Cortex of kidney (tissue), 1 donor: Measurements from ENCODE around the gene PRKD1.

Experiments used
- DNase-seq: peaks from one replicate; lab custom pipeline; 2025; lab: John Stamatoyannopoulos, UW

PRKD1 gene

DNA sequence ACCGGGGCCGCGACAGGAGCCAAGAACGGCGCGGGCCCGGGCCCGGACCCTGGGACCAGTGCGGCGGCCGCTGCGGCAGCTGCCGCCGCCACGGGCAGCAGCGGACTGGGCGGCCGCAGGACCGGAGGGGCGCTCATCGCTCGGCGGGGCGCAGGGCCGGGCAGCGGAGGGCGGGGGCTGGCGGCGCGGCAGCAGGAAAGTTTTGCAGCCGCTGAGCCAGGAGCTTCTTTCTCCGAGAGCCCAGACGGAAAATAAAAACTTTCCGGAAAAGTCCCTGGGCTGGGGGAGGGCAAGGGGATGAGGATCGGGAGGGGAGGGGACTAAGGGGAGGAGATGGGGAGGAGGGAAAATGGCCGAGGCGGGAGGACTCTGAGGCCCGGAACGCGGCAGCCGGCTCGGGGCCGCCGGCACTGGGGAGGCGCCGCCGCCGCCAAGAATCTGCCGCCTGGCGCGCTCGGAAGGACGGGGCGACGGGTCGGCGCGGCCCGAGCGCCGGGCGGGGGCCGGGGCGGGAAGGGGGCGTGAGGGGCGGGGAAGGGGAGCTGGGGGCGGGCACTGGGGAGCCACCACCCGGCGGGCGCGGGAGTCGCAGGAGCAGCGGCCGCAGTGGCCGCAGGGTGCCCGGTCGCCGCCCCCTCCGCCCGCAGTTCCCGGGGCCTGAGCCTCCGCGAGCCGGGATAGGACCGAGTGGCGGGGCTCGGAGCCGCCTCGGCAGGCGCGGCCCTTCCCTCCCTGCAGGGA, at the start of gene PRKD1:
PRKD1 (minus strand) TSS at position 472 of the 741 bp plus-strand sequence.
- no peak for DNase-seq

DNA sequence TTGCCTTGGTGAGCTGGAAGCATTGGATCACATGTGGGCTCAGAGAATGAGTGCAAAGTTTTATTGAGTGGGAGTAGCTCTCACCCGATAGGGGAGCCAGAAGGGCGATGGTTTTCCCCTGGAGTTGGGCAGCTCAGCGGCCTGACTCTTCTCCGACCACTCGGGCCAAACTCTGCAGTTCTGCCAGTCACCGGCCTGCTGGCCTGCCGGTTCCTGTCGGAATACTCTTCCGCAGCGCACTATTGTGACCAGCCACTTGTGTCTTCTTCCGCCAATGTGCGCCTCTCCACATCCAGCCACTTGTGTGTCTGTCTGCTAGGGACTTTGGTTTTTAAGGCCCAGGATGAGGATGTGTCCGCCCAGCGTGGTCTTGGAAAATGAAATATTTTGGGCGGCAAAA, 43.5 kb upstream of the PRKD1 start:
- DNase-seq, result no peak

DNA sequence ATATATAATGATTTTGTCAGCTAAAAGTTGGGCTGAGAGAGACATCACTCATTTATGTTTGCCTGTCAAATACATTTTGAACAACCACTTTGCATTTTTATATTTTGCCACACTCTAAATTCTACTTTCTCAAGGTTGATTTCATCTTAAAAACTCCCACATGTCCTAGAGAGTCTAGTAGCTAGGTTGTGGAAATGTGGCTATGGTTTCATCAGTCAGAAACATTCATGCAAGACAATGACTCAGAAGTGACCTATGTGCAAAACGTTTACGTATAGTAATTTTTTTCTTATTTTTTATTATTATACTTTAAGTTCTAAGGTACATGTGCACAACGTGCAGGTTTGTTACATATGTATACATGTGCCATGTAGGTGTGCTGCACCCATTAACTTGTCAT, 27.4 kb upstream of the PRKD1 start:
- DNase-seq, result no peak

DNA sequence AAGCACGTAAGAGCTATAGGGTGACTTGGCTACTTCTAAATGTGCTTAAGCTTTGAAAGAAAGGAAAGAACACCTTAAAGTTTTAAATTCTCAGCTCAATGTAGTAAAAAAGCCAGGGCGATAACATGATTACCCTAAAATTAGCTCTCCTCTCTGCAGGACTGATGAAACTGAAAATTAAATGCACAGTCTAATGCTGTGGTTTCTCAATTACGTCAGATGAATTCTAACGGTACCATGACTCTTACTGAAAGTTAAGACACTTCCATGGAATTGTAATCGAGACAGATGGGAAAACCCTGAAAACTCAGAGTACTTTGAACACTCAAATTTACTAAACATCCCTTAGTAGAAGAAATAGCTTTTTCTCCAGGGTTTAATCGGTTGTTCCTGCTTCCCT, 25.9 kb upstream of the PRKD1 start:
- DNase-seq, result no peak

DNA sequence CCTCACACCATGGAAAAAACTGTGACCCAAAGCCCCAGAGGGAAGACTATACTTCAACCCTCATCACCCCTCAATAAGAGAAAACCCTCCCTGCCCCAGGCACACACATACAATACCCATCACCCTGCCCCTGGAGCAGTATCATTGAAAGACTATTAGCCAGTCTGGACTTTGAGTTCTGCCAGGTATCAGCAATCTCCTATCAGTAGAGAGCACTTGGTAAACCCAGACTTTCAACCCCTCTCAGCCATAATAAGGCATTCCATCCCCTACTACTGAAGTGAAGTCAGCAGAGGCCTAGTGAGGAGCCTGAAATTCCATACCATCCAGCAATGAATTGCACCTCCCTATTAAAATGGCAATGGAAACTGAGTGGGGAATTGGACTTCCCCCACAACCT, 16.4 kb upstream of the PRKD1 start:
- DNase-seq, result no peak

DNA sequence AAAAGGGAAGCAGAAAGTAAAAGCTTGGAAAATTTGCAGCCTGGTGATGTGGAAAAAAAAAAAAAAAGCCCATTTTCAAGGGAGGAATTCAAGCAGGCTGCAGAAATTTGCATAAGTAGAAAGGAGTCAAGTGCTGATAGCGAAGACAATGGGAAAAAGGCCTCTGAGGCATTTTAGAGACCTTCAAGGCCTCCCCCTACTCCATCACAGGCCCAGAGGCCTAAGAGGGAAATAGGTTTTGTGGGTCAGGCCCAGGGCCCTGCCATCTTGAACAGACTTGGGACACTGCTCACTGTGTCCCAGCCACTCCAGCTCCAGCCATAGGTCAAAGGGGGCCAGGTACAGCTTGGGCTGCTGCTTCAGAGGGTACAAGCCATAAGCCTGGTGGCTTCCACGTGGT, 13.8 kb upstream of the PRKD1 start:
- no peak for DNase-seq

DNA sequence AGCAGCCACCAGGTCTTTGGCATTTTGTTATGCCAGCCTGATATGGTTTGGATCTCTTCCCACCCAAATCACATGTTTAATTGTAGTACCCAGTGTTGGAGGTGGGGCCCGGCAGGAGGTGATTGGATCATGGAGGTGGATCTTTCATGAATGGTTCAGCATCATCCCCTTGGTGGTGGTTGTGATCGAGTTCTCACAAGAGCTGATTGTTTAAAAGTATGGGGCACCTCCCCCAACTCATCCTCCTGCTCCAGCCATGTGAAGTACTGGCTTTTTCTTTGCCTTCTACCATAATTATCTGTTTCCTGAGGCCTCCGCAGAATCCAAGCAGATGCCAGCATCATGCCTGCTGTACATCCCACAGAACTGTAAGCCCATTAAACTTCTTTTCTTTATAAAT, 12.8 kb upstream of the PRKD1 start:
- DNase-seq, result no peak

DNA sequence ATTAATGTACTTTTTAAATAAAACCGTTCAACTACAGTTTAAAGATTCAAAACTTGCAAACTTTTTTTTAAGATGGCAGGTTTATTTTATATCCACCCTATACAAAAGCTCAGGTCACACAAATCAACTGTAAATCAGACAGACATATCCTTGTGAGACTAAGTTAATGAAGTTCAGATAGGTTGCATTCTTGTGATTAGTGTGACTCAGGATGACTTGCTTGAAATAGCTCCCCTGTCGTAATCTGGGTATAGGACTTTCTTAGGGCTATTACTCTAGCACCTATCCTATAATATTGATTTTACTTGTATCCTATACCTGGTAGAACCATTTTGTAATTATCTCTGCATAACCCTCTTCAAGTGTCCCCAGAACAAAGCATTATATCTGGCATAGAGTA, 9.5 kb upstream of the PRKD1 start:
- no peak for DNase-seq

DNA sequence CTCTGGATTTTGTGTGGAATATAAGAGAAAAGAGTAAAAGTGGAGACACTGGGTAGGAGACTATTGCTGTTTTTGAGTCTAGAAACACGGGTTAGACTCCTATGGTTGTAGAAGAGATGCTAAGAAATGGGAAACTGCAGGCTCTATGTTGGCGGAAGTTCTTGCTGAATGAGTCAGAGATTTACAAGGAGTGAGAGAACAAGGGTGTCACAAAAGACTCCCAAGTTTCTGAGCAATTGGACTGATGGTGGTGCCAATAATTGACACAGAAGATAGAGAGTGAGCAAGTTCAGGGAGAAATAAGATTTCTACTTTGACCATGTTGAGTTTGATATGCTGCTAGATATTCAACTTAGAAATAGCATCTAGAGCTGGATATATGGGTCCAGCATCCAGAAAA, 2.6 kb upstream of the PRKD1 start:
- DNase-seq, result no peak

DNA sequence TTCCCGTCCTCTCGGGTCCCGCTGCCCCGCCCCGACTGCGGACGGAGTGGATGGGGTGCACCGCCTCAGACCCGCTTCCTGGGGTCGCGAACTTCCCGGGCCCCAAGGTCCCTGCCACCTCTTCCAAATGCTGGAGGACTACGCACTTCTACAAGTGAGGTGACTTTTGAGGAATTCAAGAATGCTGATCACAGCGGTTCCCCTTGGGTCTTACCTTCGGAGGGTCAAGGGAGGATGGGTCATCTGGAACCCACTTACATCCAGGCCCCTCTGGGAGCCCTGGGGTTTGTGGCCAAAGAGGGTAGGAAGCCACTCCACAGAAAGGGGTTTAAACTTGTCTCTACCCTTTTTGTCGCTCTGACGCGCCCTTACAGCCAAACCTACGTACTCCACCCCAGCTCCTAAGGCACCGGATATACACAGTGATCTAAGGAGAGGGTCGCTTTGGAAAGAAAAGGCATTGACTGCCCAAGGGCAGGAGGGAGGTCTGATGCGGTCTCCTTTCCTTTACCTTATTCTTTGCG, 532 bp upstream of the PRKD1 start:
- no peak for DNase-seq

DNA sequence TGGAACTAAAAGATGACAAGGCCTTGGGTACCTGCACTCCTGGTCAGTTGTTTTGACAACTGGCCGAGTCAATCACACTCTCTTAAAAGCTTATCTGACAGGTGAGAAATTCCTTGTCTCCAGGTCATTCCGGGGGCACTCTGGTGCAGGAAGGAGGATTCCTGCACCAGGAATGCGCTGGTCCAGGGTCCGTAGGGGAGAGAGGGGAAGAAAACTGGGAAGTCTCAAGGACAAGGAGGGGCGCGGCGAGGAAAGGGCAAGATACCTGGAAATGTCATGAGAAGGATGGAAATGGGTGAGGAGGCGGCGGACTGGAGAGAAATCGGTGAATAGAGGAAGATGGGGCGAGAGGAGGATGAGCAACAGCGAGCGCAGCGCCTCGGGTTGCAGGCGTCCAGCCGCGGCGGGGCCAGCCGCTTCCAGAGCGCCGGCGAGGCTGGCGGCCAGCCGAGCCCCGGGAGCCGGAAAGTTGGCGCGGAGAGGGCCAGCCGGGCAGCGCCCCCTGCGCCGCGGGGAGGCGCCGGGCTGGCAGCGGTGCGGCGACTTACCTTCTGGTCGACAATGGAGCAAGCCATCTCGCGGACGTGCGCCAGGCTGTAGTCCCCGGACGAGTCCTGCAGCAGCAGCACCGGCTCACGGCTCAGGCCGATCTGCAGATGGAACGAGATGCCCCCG, 809 bp downstream of the PRKD1 start:
- DNase-seq, result no peak

DNA sequence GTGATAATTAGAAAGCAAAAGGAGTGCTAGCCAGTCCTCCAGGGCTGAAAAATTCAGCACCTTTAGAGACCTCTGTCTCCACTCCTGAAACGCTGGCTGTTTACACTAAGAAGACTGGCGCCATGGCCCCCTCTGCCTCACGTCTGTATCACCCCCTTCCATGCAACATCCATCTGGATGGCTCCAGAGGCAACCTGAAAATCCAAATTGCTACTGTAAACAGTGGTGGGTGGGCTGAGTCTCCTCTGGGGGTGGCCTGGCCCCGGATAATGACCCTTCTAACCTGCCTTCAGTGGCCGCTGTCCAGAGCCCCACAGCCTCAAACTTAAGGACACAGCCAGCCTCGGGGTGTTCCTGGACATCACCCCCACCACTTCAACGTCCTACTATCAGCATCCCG, 1.4 kb downstream of the PRKD1 start:
- DNase-seq, result no peak

DNA sequence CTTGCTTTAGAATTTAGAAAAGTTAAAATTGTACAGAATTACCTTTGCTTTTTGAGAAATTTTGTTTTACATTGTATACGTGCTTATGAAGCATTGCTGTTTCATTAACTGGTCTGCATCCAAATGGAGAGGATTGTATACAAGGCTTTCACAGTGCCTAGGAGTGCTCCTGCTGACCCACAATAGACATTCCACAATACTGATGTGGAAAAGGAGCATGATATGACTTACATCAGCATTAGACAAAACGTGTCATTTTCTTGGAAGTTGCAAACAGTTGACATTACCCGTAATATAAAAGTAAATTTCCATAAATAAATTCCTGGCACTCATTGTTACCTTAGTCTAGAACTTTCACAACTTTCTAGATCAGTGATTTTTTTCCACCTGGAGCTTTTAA, 1.9 kb downstream of the PRKD1 start:
- DNase-seq, result no peak

DNA sequence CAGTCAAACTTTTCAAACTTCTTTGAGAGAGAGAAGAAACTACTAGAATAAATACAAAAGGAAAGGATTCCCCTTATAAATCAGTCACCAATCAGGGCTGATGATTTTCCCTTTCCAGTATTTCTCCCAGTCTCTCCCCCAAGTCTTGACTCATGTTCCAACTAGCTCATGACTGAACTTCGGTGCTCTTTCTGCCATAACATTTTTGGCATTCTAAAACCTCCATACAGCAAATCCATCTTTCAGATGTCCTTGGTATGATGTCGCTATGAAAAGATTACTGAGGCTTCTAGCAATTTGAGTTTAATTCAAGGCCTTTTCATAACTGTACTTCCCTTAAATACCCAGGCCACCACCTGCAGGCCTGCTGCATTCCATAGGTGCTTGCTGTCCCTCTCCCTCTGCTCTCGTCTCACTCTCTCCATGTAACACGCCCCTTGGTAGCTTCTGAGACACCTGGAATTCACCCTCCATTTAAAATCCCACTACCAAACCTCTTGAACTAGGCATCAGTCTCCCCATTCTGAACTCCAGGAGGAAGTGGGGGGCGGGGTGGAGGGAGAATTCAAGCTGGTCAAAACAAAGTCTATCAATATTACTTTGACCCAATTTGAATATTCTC, 2.4 kb downstream of the PRKD1 start:
- DNase-seq, result no peak

DNA sequence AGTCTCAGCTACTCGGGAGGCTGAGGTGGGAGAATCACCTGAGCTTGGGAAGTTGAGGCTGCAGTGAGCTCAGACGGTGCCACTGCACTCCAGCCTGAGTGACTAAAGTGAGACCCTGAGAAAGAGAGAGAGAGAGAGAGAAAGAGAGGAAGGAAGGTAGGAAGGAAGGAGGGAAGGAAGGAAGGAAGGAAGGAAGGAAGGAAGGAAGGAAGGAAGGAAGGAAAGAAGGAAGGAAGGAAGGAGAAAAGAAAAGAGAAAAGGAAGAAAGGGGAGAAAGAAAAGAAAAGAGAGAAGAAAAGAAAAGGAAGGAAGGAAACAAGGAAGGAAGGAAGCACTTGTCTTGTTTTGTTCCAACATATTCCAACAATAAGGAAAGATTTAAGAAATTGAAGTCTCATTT, 7.8 kb downstream of the PRKD1 start:
- no peak for DNase-seq

DNA sequence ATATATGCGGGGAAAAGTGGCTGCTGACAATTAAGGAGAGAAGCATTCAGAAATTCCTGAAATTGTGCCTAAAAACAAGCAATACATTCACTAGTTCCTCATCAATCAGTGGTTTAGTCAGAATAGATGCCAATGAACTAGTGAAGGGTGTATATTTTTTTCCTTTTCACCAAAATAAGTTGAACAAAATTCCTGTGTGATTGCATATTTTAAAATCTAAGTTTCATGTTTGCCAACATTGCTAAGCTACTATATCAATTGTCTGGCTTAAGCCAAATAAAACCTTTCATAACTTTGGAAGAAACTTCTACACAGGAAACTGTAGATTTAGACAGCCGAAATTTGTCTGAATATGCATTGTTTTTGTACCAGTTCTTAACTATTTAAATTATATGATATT, 8.7 kb downstream of the PRKD1 start:
- no peak for DNase-seq

DNA sequence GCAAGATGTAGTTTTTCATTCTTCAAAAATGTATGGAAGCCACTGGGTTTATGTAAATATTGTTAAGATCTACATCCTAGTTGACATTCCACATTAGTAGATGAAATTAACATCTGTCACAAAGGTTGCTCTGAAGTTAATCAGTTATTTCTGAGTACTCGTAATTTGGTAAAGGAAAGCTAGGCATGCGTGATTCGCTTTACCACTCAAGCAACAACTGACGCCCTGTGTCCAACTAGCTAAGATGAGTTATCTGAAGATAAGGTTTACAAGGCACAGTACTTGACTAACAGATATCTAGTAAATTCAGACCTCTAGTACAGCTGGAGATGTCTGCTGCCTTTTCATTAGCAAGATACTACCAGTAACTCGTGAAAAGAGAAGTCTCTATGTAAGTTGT, 14.1 kb downstream of the PRKD1 start:
- no peak for DNase-seq

DNA sequence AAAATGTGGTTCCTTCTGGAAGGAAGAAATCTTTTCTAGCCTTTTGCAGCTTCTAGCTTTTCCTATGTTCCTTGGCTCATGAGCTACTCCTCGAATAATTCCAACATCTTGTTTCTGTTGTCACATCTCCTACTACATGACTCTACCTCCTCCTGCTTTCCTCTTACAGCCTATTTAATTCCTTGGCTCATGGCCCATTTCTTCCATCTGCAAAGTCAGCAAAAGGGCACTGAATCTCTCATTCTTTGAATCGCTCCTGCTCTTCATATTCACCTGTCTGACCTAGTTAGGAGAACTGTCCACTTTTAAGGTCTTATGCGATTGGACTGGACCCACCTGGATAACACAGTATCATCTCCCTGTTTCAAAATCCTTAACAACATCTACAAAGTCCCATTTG, 15.8 kb downstream of the PRKD1 start:
- no peak for DNase-seq

DNA sequence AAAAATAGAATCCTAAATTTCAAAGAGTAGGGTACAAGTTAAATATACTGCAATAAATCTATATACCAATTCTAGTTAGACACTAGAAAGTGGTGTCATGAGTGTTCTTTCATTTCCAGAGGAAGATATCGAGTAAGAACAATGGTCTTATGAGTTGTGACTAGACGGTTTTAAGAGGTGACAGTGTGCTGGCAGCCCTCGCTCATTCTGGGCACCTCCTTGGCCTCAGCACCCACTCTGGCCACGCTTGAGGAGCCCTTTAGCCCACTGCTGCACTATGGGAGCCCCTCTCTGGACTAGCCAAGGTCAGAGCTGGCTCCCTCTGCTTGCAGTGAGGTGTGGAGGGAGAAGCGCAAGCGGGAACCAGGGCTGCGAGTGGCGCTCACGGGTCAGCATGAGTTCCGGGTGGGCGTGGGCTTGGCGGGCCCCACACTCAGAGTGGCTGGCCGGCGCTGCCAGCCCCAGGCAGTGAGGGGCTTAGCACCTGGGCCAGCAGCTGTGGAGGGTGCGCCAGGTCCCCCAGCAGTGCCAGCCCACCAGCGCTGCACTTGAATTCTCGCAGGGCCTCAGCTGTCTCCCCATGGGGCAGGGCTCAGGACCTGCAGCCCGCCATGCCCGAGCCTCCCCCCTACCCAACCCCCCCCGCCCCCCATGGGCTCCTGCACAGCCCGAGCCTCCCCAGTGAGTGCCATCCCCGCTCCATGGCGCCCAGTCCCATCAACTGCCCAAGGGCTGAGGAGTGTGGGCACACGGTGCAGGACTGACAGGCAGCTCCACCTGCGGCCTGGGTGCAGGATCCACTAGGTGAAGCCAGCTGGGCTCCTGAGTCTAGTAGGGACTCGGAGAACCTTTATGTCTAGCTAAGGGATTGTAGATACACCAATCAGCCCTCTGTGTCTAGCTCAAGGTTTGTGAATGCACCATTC, 18.7 kb downstream of the PRKD1 start:
- no peak for DNase-seq

DNA sequence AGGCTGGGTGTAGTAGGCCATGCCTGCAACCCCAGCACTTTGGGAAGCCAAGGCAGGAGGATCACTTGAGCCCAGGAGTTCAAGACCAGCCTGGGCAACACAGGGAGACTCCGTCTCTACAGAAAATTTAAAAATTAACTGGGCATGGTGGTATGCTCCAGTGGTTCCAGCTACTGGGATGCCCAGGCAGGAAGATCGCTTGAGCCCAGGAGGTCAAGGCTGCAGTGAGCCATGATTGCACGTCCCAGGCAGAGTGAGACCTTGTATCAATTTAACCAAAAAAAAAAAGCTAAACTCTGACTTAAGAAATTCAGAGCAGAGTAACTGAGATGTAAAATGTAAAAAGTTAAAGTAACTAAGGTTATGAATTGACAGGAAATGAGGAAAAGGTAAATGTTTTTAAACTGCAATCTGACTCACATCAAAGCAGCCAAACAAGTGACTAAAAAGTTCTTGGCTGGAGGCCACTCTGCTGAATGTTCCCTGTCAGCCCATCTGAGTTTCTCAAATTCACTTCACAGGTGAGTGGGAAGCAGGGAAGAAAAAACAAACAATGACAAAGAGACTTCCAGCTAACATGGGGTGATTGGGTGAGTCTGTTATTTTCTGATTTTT, 21.3 kb downstream of the PRKD1 start:
- DNase-seq, result no peak

DNA sequence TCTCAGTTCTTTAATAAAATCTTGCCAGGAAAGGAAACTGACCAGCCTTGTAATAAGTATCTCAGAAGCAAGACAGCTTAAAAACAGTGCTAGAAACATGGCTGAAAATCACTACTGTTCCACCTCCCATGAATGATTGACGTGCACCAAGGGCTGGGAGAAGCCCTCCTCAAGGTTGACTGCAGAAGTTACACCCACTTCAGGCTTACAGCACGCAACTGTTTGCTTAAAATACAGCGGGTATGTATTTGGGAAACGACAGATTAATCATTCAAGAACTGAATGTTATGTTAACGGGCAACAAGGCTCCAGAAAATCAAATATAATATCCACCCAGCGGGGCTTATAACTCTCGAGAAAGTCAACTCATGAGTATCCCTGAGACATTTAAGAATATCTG, 22.1 kb downstream of the PRKD1 start:
- DNase-seq, result no peak
